Neuronal stem cell (in vitro differentiated cells): ENCODE results near the gene SETD7.
"Not testable (repeated sequence)": the region's sequence is repeated elsewhere in the genome, so short reads cannot be mapped to it uniquely, and the experiment has no call there.

Experiments used
- DNase-seq: peaks from one replicate; pipeline ENCODE4 v3.0.0-alpha.2; 2013; ENCODE audit warnings: low spot score
- H2AFZ ChIP-seq: one replicate; pipeline ENCODE4 v1.6.1; 2013; ENCODE audit warnings: mild to moderate bottlenecking, low read length, inconsistent platforms
- H2AK5ac ChIP-seq: 2 replicates; pipeline ENCODE4 v1.6.1; 2013; ENCODE audit warnings: low read depth, mild to moderate bottlenecking, inconsistent platforms, low read length, moderate library complexity, mixed read lengths
- H2BK120ac ChIP-seq: 2 replicates; pipeline ENCODE4 v1.6.1; 2013; ENCODE audit warnings: low read depth, mild to moderate bottlenecking, inconsistent platforms, low read length, moderate library complexity, mixed read lengths
- H2BK12ac ChIP-seq: one replicate; pipeline ENCODE4 v1.6.1; 2013; ENCODE audit warnings: low read length, inconsistent platforms
- H2BK15ac ChIP-seq: 2 replicates; pipeline ENCODE4 v1.6.1; 2013; ENCODE audit warnings: mild to moderate bottlenecking, low read length, inconsistent platforms, mixed read lengths
- H2BK5ac ChIP-seq: one replicate; pipeline ENCODE4 v1.6.1; 2013; ENCODE audit warnings: inconsistent platforms, mild to moderate bottlenecking, low read length, moderate library complexity
- H3K14ac ChIP-seq: one replicate; pipeline ENCODE4 v1.6.1; 2013; ENCODE audit warnings: low read length, inconsistent platforms
- H3K18ac ChIP-seq: 2 replicates; pipeline ENCODE4 v1.6.1; 2013; ENCODE audit warnings: low read length, inconsistent platforms
- H3K23ac ChIP-seq: 2 replicates; pipeline ENCODE4 v1.6.1; 2013; ENCODE audit warnings: low read depth, mild to moderate bottlenecking, mixed read lengths, low read length, inconsistent platforms; ENCODE audit not compliant: poor library complexity
- H3K27ac ChIP-seq: replicated peaks from 3 replicates; pipeline ENCODE4 v1.5.1; 2013; ENCODE audit warnings: low read length, inconsistent platforms
- H3K27me3 ChIP-seq, 3 experiments: 2 replicates each; pipeline ENCODE4 v1.6.1; 2013; ENCODE audit warnings: low read length in 3 of 3, mild to moderate bottlenecking in 2 of 3, inconsistent platforms in 1 of 3, low read depth in 1 of 3, mixed read lengths in 1 of 3, moderate library complexity in 1 of 3; ENCODE audit not compliant: control insufficient read depth in 3 of 3, insufficient read depth in 3 of 3
- H3K36me3 ChIP-seq, 2 donors: replicated peaks in 1 of 2; 2 replicates each; pipeline ENCODE4 v1.6.1; 2013; ENCODE audit warnings: low read length in 2 of 2; ENCODE audit not compliant: control insufficient read depth in 2 of 2, insufficient read depth in 2 of 2
- H3K4ac ChIP-seq: 2 replicates; pipeline ENCODE4 v1.6.1; 2013; ENCODE audit warnings: inconsistent platforms, mild to moderate bottlenecking, low read length, moderate library complexity
- H3K4me1 ChIP-seq, 2 donors: 1 replicate in 1 of 2; 2 replicates in 1 of 2; pipeline ENCODE4 v1.6.1; 2013; ENCODE audit warnings: low read length in 2 of 2, low read depth in 1 of 2; ENCODE audit not compliant: control insufficient read depth in 2 of 2, insufficient read depth in 1 of 2
- H3K4me2 ChIP-seq: one replicate; pipeline ENCODE4 v1.6.1; 2013; ENCODE audit warnings: mild to moderate bottlenecking, low read length, inconsistent platforms; ENCODE audit not compliant: insufficient read depth, poor library complexity, severe bottlenecking
- H3K4me3 ChIP-seq, 2 donors: 2 replicates each; pipeline ENCODE4 v1.5.1; 2013; ENCODE audit warnings: low read length in 2 of 2, mild to moderate bottlenecking in 2 of 2, inconsistent platforms in 1 of 2, moderate library complexity in 1 of 2
- H3K79me1 ChIP-seq: one replicate; pipeline ENCODE4 v1.6.1; 2013; ENCODE audit warnings: low read depth, mild to moderate bottlenecking, inconsistent platforms, low read length, moderate library complexity
- H3K9ac ChIP-seq: one replicate; pipeline ENCODE4 v1.6.1; 2013; ENCODE audit warnings: mild to moderate bottlenecking, low read depth, low read length, inconsistent platforms; ENCODE audit not compliant: poor library complexity
- H3K9me3 ChIP-seq, 2 donors: replicated peaks in 1 of 2; 2 replicates each; pipeline versions ENCODE3 to v1.6.1; 2013; ENCODE audit warnings: low read length in 2 of 2, mild to moderate bottlenecking in 2 of 2, inconsistent platforms in 1 of 2, low read depth in 1 of 2, mixed read lengths in 1 of 2, moderate library complexity in 1 of 2; ENCODE audit not compliant: control insufficient read depth in 2 of 2, insufficient read depth in 1 of 2
- H4K8ac ChIP-seq: one replicate; pipeline ENCODE4 v1.6.1; 2013; ENCODE audit warnings: low read depth, mild to moderate bottlenecking, inconsistent platforms, low read length, moderate library complexity
- H4K91ac ChIP-seq: one replicate; pipeline ENCODE4 v1.6.1; 2013; ENCODE audit warnings: low read length, low read depth, mild to moderate bottlenecking, inconsistent platforms; ENCODE audit not compliant: poor library complexity
- WGBS, 2 donors: extraction: QIAGEN DNeasy Blood & Tissue Kit; methylation state at CpG; one replicate each; pipeline ENCODE4 v1.1.7; 2013; ENCODE audit warnings: missing lambda C conversion rate in 2 of 2, mixed read lengths in 1 of 2; ENCODE audit not compliant: insufficient read length in 2 of 2, insufficient replicate concordance in 1 of 2; ENCODE audit errors: extremely low coverage in 2 of 2; 5-methylcytosine and 5-hydroxymethylcytosine counted together

The SETD7 gene

GRCh38 chr4:139451997-139452396, 104.0 kb downstream of the SETD7 start:
- Histone ChIP-seq H4K8ac (no peak overlapping the region), H3K79me1 (peaks cover 4% of the 10 kb centered on the region), H3K9ac (no peak overlapping the region), H3K27ac (no peak overlapping the region), H3K27me3 (no peaks in the 10 kb centered on the region), H3K4me2 (no peak overlapping the region), H2AFZ (no peak overlapping the region), H2AK5ac (no peak overlapping the region), H3K23ac (no peak overlapping the region), H3K18ac (no peak overlapping the region), H2BK120ac (no peak overlapping the region), H3K9me3 (no peaks in the 10 kb centered on the region), H3K14ac (no peak overlapping the region), H3K4me3 (peak overlapping the region in 1 of 2 donors; percentile 90), H2BK12ac (no peak overlapping the region), H2BK15ac (no peak overlapping the region), H3K4me1 (peaks cover 2 to 14% of the 10 kb centered on the region in 2 donors), H3K36me3 (no peaks in the 10 kb centered on the region), H3K4ac (no peak overlapping the region), H4K91ac (no peak overlapping the region), H2BK5ac (no peak overlapping the region)
- no CpG with 5 or more reads among the region's 1 CpG for WGBS, 2 donors
- no peak for DNase-seq

DNA sequence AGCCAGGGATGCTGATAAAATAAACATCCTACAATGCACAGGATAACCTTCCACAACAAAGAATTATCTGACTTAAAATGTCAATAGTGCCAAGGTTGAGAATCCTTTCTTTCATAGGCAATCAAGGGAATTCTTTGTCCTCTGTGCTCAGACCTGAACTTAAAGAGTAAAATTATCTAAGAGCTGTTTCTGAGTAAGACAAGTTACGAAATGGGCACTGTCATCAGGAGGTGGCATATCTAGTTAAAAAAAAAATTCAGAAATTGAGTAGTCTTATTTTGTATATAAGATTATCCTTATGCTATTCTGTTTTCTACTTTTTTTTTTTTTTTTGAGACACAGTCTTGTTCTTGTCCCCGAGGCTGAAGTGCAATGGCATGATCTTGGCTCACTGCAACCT, 105.4 kb downstream of the SETD7 start:
- H3K36me3 ChIP-seq, result no peaks in the 10 kb centered on the region
- no peak overlapping the region for H3K14ac ChIP-seq
- H2BK5ac ChIP-seq, result no peak overlapping the region
- peaks cover 4% of the 10 kb centered on the region for H3K79me1 ChIP-seq
- H3K4me1 ChIP-seq, result peaks cover 2 to 9% of the 10 kb centered on the region in 2 donors
- H2AFZ ChIP-seq, result no peak overlapping the region
- H2BK120ac ChIP-seq, result no peak overlapping the region
- no peak overlapping the region for H3K27ac ChIP-seq
- H3K27me3 ChIP-seq, result no peaks in the 10 kb centered on the region
- H2AK5ac ChIP-seq, result no peak overlapping the region
- no peak overlapping the region for H2BK12ac ChIP-seq
- no CpG with 5 or more reads among the region's 2 CpGs for WGBS, 2 donors
- no peak overlapping the region for H3K23ac ChIP-seq
- H3K18ac ChIP-seq, result no peak overlapping the region
- no peak overlapping the region for H3K4me2 ChIP-seq
- H3K4me3 ChIP-seq, result no peak overlapping the region
- H3K9me3 ChIP-seq, result no peaks in the 10 kb centered on the region
- no peak overlapping the region for H3K4ac ChIP-seq
- no peak overlapping the region for H4K8ac ChIP-seq
- H3K9ac ChIP-seq, result no peak overlapping the region
- no peak overlapping the region for H2BK15ac ChIP-seq
- H4K91ac ChIP-seq, result no peak overlapping the region
- no peak for DNase-seq

- not testable (repeated sequence) for H3K23ac ChIP-seq, H3K14ac ChIP-seq, H2AFZ ChIP-seq, H3K79me1 ChIP-seq, H2BK5ac ChIP-seq, H3K4me2 ChIP-seq, H4K91ac ChIP-seq, H3K27ac ChIP-seq, H2AK5ac ChIP-seq, H2BK120ac ChIP-seq, H3K27me3 ChIP-seq, H3K4ac ChIP-seq, H2BK12ac ChIP-seq, H3K36me3 ChIP-seq, H3K9ac ChIP-seq, DNase-seq, H3K4me1 ChIP-seq, H3K4me3 ChIP-seq, H3K18ac ChIP-seq, H4K8ac ChIP-seq, H2BK15ac ChIP-seq, H3K9me3 ChIP-seq
- WGBS, 2 donors, result no CpG with 5 or more reads among the region's 4 CpGs
Observed at GRCh38 chr4:139447078-139447477, 108.9 kb downstream of the SETD7 start.
